K562 (cell line): ENCODE data around the gene GRB10. TPM values are rescaled to one million over a fixed set of nuclear protein-coding genes. Genes with fewer than 3 reads are reported as not detected.

Experiments
- ATAC-seq: fragments of 200-7000 bp; cut with Tn5 transposase; 3 replicates; pipeline ENCODE4 v1.9.1; 2020; ENCODE audit warnings: moderate library complexity
- BruUV-seq: library from RNA; stranded (reverse); fragments of 400-500 nt; replicated peaks from 2 replicates; lab custom pipeline; 2021; lab: Mats Ljungman, UMichigan
- CTCF ChIA-PET: fragments of 300-600 bp; formaldehyde crosslinking; extraction: SDS; loops from one replicate; lab custom pipeline; 2021; ENCODE audit warnings: low intra/inter-chr PET ratio; lab: Yijun Ruan, JAX
- POLR2A ChIA-PET: fragments of 300-600, 350-650 bp; sonication (Branson Sonifier 250); formaldehyde crosslinking; extraction: SDS; loops from one replicate; lab custom pipeline; 2021; ENCODE audit warnings: antibody characterized with exemption, inconsistent platforms; lab: Yijun Ruan, JAX
- DNase-seq, 4 experiments: peaks; one replicate each; pipeline versions ENCODE4 v3.0.0 to v3.0.0-alpha.2; 2011 to 2018; ENCODE audit warnings: low spot score in 3 of 4, mixed read lengths in 3 of 4; ENCODE audit errors: extremely low read depth in 1 of 4
- FAIRE-seq: peaks from 2 replicates; lab custom pipeline; 2011; peaks lifted over from hg19 to GRCh38; lab: Jason Lieb, UNC
- H2AFZ ChIP-seq: 2 replicates; pipeline ENCODE4 v1.6.0; 2011; ENCODE audit warnings: low read depth, low read length, control low read depth, inconsistent platforms
- H3K27ac ChIP-seq: fragments of 200-600 bp; 3 replicates; pipeline ENCODE4 v1.8.0; 2011; ENCODE audit warnings: low read depth, mild to moderate bottlenecking, control low read depth, inconsistent platforms, low read length, moderate library complexity, mixed read lengths; ENCODE audit errors: extremely low read depth
- H3K27me3 ChIP-seq, 2 experiments: fragments of 300-600 bp in 1 of 2; 2 replicates in 1 of 2; 3 replicates in 1 of 2; pipeline versions ENCODE4 v1.6.0 to v1.8.0; 2011; ENCODE audit warnings: inconsistent platforms in 2 of 2, low read length in 2 of 2, mild to moderate bottlenecking in 1 of 2, mixed read lengths in 1 of 2, moderate library complexity in 1 of 2; ENCODE audit not compliant: control insufficient read depth in 2 of 2, insufficient read depth in 2 of 2
- H3K36me3 ChIP-seq: fragments of 300-600 bp; 3 replicates; pipeline ENCODE4 v1.8.0; 2011; ENCODE audit warnings: mild to moderate bottlenecking, low read length, inconsistent platforms; ENCODE audit not compliant: control insufficient read depth, insufficient read depth
- H3K4me1 ChIP-seq, 2 experiments: fragments of 200-600 bp in 1 of 2; replicated peaks in 1 of 2; 2 replicates in 1 of 2; 3 replicates in 1 of 2; pipeline versions ENCODE4 v1.5.1 to v1.8.0; 2011; ENCODE audit warnings: inconsistent platforms in 2 of 2, low read length in 2 of 2, mild to moderate bottlenecking in 1 of 2, mixed read lengths in 1 of 2, moderate library complexity in 1 of 2; ENCODE audit not compliant: control insufficient read depth in 2 of 2, insufficient read depth in 2 of 2
- H3K4me2 ChIP-seq: 2 replicates; pipeline ENCODE4 v1.6.1; 2011; ENCODE audit warnings: low read length, control low read depth, inconsistent platforms, mixed read lengths; ENCODE audit not compliant: insufficient read depth
- H3K4me3 ChIP-seq: fragments of 200-600 bp; sonication (generic), shearing (Covaris generic); 2 replicates; pipeline ENCODE4 v1.5.1; 2016; ENCODE audit warnings: control low read depth, inconsistent platforms
- H3K79me2 ChIP-seq: fragments of 200-600 bp; 3 replicates; pipeline ENCODE4 v1.8.0; 2011; ENCODE audit warnings: low read length, inconsistent platforms; ENCODE audit not compliant: control insufficient read depth, insufficient read depth
- H3K9ac ChIP-seq, 2 experiments: 2 replicates each; pipeline versions ENCODE4 v1.6.0 to v1.6.1; 2011; ENCODE audit warnings: low read depth in 2 of 2, low read length in 2 of 2, control low read depth in 1 of 2, inconsistent platforms in 1 of 2, mild to moderate bottlenecking in 1 of 2, mixed read lengths in 1 of 2; ENCODE audit not compliant: insufficient read depth in 1 of 2
- H3K9me1 ChIP-seq: one replicate; pipeline ENCODE4 v1.6.0; 2011; ENCODE audit warnings: inconsistent platforms, mild to moderate bottlenecking, low read length, moderate library complexity; ENCODE audit not compliant: control insufficient read depth, insufficient read depth
- H3K9me3 ChIP-seq: replicated peaks from 2 replicates; pipeline ENCODE4 v1.5.1; 2011; ENCODE audit warnings: low read depth, low read length, inconsistent platforms; ENCODE audit not compliant: control insufficient read depth, insufficient read depth
- H4K20me1 ChIP-seq: replicated peaks from 2 replicates; pipeline ENCODE4 v1.6.1; 2011; ENCODE audit warnings: low read length, inconsistent platforms, mixed read lengths; ENCODE audit not compliant: control insufficient read depth, insufficient read depth
- BCOR ChIP-seq: fragments of 450-650 bp; IDR thresholded peaks from 2 replicates; pipeline ENCODE4 v1.6.1; 2016
- EP400 ChIP-seq: fragments of 450-650 bp; IDR thresholded peaks from 2 replicates; pipeline ENCODE4 v1.6.1; 2017; ENCODE audit warnings: antibody characterized with exemption, mild to moderate bottlenecking, moderate library complexity
- IRF2 ChIP-seq: sonication (generic); formaldehyde crosslinking; IDR thresholded peaks from 2 replicates; pipeline ENCODE4 v1.8.1; 2022; ENCODE audit warnings: mild to moderate bottlenecking, missing genetic modification reagents
- KAT7 ChIP-seq: sonication (generic); formaldehyde crosslinking; IDR thresholded peaks from 2 replicates; pipeline ENCODE4 v1.8.0; 2022; ENCODE audit warnings: missing genetic modification reagents, mild to moderate bottlenecking, borderline replicate concordance
- MBD2 ChIP-seq: sonication (generic); IDR thresholded peaks from 2 replicates; pipeline ENCODE4 v1.6.1; 2016; ENCODE audit warnings: low read depth, borderline replicate concordance
- NFE2 ChIP-seq: IDR thresholded peaks from 2 replicates; pipeline ENCODE4 v1.6.1; 2014; ENCODE audit warnings: antibody characterized with exemption, low read depth
- PHB ChIP-seq: fragments of 250-450 bp; sonication (Bioruptor Pico); IDR thresholded peaks from 2 replicates; pipeline ENCODE4 v1.5.0; 2021
- PHB2 ChIP-seq: fragments of 450-650 bp; IDR thresholded peaks from 2 replicates; pipeline ENCODE4 v1.6.1; 2017; ENCODE audit warnings: low read depth
- RUNX1 ChIP-seq: sonication (generic); IDR thresholded peaks from 2 replicates; pipeline ENCODE4 v1.6.1; 2016; ENCODE audit warnings: antibody characterized with exemption, low read depth
- SLC30A9 ChIP-seq: fragments of 250-450 bp; sonication (Bioruptor Pico); IDR thresholded peaks from 2 replicates; pipeline ENCODE4 v1.8.0; 2022; ENCODE audit warnings: mild to moderate bottlenecking, moderate library complexity
- TBP ChIP-seq: optimal IDR thresholded peaks from 2 replicates; pipeline ENCODE3; 2011; ENCODE audit warnings: low read depth, low read length, improper control_type of control experiment
- ZNF146 ChIP-seq: IDR thresholded peaks from one replicate; pipeline ENCODE4 v1.6.1; 2018; ENCODE audit warnings: missing compliant biosample characterization; ENCODE audit not compliant: unreplicated experiment
- ZNF23 ChIP-seq: fragments of 250-450 bp; sonication (Bioruptor Pico); IDR thresholded peaks from 2 replicates; pipeline ENCODE4 v1.4.0; 2020; ENCODE audit warnings: mild to moderate bottlenecking
- WGBS: fragments of 100-300 bp; shearing (Covaris generic); methylation state at CpG from one replicate; pipeline ENCODE4 v1.1.6; 2016; ENCODE audit warnings: low coverage, mixed read lengths; ENCODE audit not compliant: insufficient coverage; ENCODE audit errors: missing lambda C conversion rate; 5-methylcytosine and 5-hydroxymethylcytosine counted together
- in situ Hi-C: fragments of 300-500 bp; cut with MboI; formaldehyde crosslinking; loops from 4 replicates; pipeline ENCODE4 v1.15.0; 2018; ENCODE audit warnings: inconsistent platforms, mixed read lengths
- intact Hi-C: fragments of 100-400 bp; cut with micrococcal nuclease; formaldehyde crosslinking; loops from 2 replicates; pipeline ENCODE4 v1.14.2; 2022
- polyA plus RNA-seq, 8 experiments: library from polyadenylated mRNA; depleted of rRNA in 4 of 8; stranded (reverse) in 5 of 8; unstranded in 3 of 8; fragments of >200 nt; fragmentation: Nextera tagmentation in 2 of 8; fragmentation: Illumina TruSeq in 1 of 8; extraction: Ambion mirVana in 2 of 8; extraction: Trizol in 1 of 8; gene quantifications; 2 replicates each; pipeline versions ENCODE4 v1.2.1 to v1.2.3, GENCODE V29; 2011 to 2014; ENCODE audit warnings: inconsistent platforms in 1 of 8, missing spikeins in 1 of 8
- total RNA-seq, 7 experiments: library from RNA; depleted of rRNA in 6 of 7; stranded (reverse); fragments of >200 nt in 6 of 7; fragmentation: Illumina TruSeq in 2 of 7; extraction: Trizol in 2 of 7; gene quantifications; 2 replicates each; pipeline versions ENCODE4 v1.2.1 to v1.2.3, GENCODE V29; 2011 to 2021; ENCODE audit warnings: low replicate concordance in 1 of 7
- TF ChIP-seq, protein P1 (sequence below): fragments of 250-450 bp; sonication (Bioruptor Pico); IDR thresholded peaks from 2 replicates; pipeline ENCODE4 v1.5.1; 2021; ENCODE audit warnings: mild to moderate bottlenecking
- TF ChIP-seq, protein P2 (sequence below): sonication (generic); formaldehyde crosslinking; IDR thresholded peaks from 2 replicates; pipeline ENCODE4 v1.9.0; 2022; ENCODE audit warnings: mild to moderate bottlenecking, missing genetic modification reagents

Gene GRB10
- total and polyA plus RNA-seq, 9 of the 15 experiments (the other 6 are each of a cell fraction or from before 2014, with no cell fraction given), result 8.9 to 88.5 (median 40.7) TPM

- BruUV-seq, result no TSS peak
- no peaks in the 10 kb centered on the region for H3K9me3 ChIP-seq
- no peak overlapping the region for H3K4me3 ChIP-seq
- H3K36me3 ChIP-seq, result no peaks in the 10 kb centered on the region
- DNase-seq, result peak in 1 of 4 experiments; percentile 4
- H2AFZ ChIP-seq, result no peak overlapping the region
- FAIRE-seq, result no peak
- no peaks in the 10 kb centered on the region for H3K79me2 ChIP-seq
- in situ Hi-C loops, result no loop called here
- no peaks in the 10 kb centered on the region for H3K9me1 ChIP-seq
- no peak for TF ChIP-seq KAT7 (CRISPR knock-in tag)
- TF ChIP-seq IRF2 (CRISPR knock-in tag), result no peak
- TF ChIP-seq SLC30A9, result no peak
- TF ChIP-seq, protein P1, sequence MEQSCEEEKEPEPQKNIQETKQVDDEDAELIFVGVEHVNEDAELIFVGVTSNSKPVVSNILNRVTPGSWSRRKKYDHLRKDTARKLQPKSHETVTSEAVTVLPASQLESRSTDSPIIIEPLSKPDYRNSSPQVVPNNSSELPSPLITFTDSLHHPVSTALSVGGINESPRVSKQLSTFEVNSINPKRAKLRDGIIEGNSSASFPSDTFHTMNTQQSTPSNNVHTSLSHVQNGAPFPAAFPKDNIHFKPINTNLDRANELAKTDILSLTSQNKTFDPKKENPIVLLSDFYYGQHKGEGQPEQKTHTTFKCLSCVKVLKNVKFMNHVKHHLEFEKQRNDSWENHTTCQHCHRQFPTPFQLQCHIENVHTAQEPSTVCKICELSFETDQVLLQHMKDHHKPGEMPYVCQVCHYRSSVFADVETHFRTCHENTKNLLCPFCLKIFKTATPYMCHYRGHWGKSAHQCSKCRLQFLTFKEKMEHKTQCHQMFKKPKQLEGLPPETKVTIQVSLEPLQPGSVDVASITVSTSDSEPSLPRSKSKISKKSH (CRISPR knock-in tag), result no peak
- no peak for TF ChIP-seq ZNF23 (CRISPR knock-in tag)
- TF ChIP-seq EP400, result no peak
- TF ChIP-seq, protein P2, sequence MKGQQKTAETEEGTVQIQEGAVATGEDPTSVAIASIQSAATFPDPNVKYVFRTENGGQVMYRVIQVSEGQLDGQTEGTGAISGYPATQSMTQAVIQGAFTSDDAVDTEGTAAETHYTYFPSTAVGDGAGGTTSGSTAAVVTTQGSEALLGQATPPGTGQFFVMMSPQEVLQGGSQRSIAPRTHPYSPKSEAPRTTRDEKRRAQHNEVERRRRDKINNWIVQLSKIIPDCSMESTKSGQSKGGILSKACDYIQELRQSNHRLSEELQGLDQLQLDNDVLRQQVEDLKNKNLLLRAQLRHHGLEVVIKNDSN (CRISPR knock-in tag), result no peak
- TF ChIP-seq NFE2, result no peak
- no peak for TF ChIP-seq PHB (CRISPR knock-in tag)
- TF ChIP-seq TBP, result no peak
- TF ChIP-seq MBD2, result no peak
- no peak for TF ChIP-seq ZNF146 (CRISPR knock-in tag)
- TF ChIP-seq RUNX1, result no peak
- no peak for TF ChIP-seq BCOR
- no peak for TF ChIP-seq PHB2
- WGBS, result 48% methylated on average over 9 of the region's 9 CpGs
- H4K20me1 ChIP-seq, result no peaks in the 10 kb centered on the region
- H3K4me2 ChIP-seq, result no peak overlapping the region
- ChIA-PET CTCF (no interaction called here), POLR2A (interaction anchor here (0.6 kb wide), 1 partner anchor 334 kb away, joined by 3 read pairs; no protein-coding TSS in a partner anchor)
- H3K27me3 ChIP-seq, result peaks cover 3 to 25% of the 10 kb centered on the region in 2 experiments; a peak in 3 of 5 replicates
- no peak overlapping the region for H3K27ac ChIP-seq
- H3K4me1 ChIP-seq, result peaks cover 0 to 4% of the 10 kb centered on the region in 2 experiments; a peak in 1 of 5 replicates
- no peak overlapping the region for H3K9ac ChIP-seq
- no peak for ATAC-seq
- intact Hi-C loops, result no loop called here
Measured at GRCh38 chr7:50540785-50541579, 241.7 kb downstream of the GRB10 start.
